HepG2 (cell line): Measurements from ENCODE around the gene LEAP2. TPM values are rescaled to one million over a fixed set of nuclear protein-coding genes. Genes with fewer than 3 reads are reported as not detected.

Source experiments
- ATAC-seq: fragments of 200-7000 bp; cut with Tn5 transposase; 3 replicates; pipeline ENCODE4 v1.9.1; 2020; ENCODE audit warnings: mild to moderate bottlenecking, moderate library complexity
- BruUV-seq: library from RNA; stranded (reverse); fragments of 400-500 nt; replicated peaks from 2 replicates; lab custom pipeline; 2021; lab: Mats Ljungman, UMichigan
- CTCF ChIA-PET: fragments of 300-600 bp; formaldehyde crosslinking; extraction: SDS; loops from one replicate; lab custom pipeline; 2021; ENCODE audit warnings: low total read pairs, inconsistent platforms, low intra/inter-chr PET ratio; lab: Yijun Ruan, JAX
- POLR2A ChIA-PET: fragments of 350-600 bp; sonication (Branson Sonifier 250); formaldehyde crosslinking; loops from one replicate; lab custom pipeline; 2020; ENCODE audit warnings: antibody characterized with exemption, inconsistent platforms; lab: Yijun Ruan, JAX
- DNase-seq: peaks from one replicate; pipeline ENCODE4 v3.0.0-alpha.2; 2015; ENCODE audit warnings: low spot score
- FAIRE-seq: peaks from 3 replicates; lab custom pipeline; 2011; peaks lifted over from hg19 to GRCh38; lab: Jason Lieb, UNC
- H2AFZ ChIP-seq: one replicate; pipeline ENCODE4 v1.6.1; 2011; ENCODE audit warnings: low read length, inconsistent platforms
- H3K27ac ChIP-seq: fragments of 300-600 bp; 3 replicates; pipeline ENCODE4 v1.8.0; 2011; ENCODE audit warnings: mixed run types, mild to moderate bottlenecking, mixed read lengths, low read length, inconsistent platforms; ENCODE audit not compliant: insufficient read depth; ENCODE audit errors: extremely low read length
- H3K27me3 ChIP-seq, 2 experiments: fragments of 200-600 bp in 1 of 2; 2 replicates in 1 of 2; 3 replicates in 1 of 2; pipeline versions ENCODE4 v1.6.0 to v1.8.0; 2011; ENCODE audit warnings: low read length in 2 of 2, mild to moderate bottlenecking in 2 of 2, moderate library complexity in 2 of 2, inconsistent platforms in 1 of 2; ENCODE audit not compliant: insufficient read depth in 2 of 2, control insufficient read depth in 1 of 2
- H3K36me3 ChIP-seq, 2 experiments: fragments of 200-600 bp in 1 of 2; replicated peaks in 1 of 2; 2 replicates in 1 of 2; 3 replicates in 1 of 2; pipeline versions ENCODE4 v1.5.1 to v1.8.0; 2011; ENCODE audit warnings: low read length in 2 of 2, inconsistent platforms in 1 of 2; ENCODE audit not compliant: insufficient read depth in 2 of 2, control insufficient read depth in 1 of 2
- H3K4me1 ChIP-seq: 2 replicates; pipeline ENCODE4 v1.5.1; 2012; ENCODE audit warnings: low read length, inconsistent platforms; ENCODE audit not compliant: insufficient read depth
- H3K4me2 ChIP-seq: 2 replicates; pipeline ENCODE4 v1.6.0; 2011; ENCODE audit warnings: low read depth, low read length, inconsistent platforms
- H3K4me3 ChIP-seq, 3 experiments: fragments of 200-600 bp in 1 of 3; sonication (generic), shearing (Covaris generic) in 1 of 3; replicated peaks in 1 of 3; 2 replicates each; pipeline ENCODE4 v1.5.1; 2011 to 2016; ENCODE audit warnings: low read length in 3 of 3, inconsistent platforms in 2 of 3, low read depth in 2 of 3, mild to moderate bottlenecking in 2 of 3, control low read depth in 1 of 3, mixed read lengths in 1 of 3; ENCODE audit not compliant: insufficient read depth in 1 of 3
- H3K79me2 ChIP-seq: one replicate; pipeline ENCODE4 v1.6.1; 2011; ENCODE audit warnings: low read length, inconsistent platforms; ENCODE audit not compliant: insufficient read depth
- H3K9ac ChIP-seq: 2 replicates; pipeline ENCODE4 v1.6.0; 2011; ENCODE audit warnings: mild to moderate bottlenecking, low read depth, low read length, inconsistent platforms; ENCODE audit not compliant: insufficient read depth
- H3K9me3 ChIP-seq: 2 replicates; pipeline ENCODE4 v1.5.1; 2012; ENCODE audit warnings: mild to moderate bottlenecking, low read length
- H4K20me1 ChIP-seq: 2 replicates; pipeline ENCODE4 v1.6.0; 2011; ENCODE audit warnings: inconsistent platforms, mild to moderate bottlenecking, low read length, moderate library complexity; ENCODE audit not compliant: insufficient read depth
- CREB1 ChIP-seq, 2 experiments: fragments of 450-650 bp in 1 of 2; IDR thresholded peaks; 2 replicates each; pipeline ENCODE4 v1.6.1; 2016 to 2017; ENCODE audit warnings: control low read depth in 1 of 2, mild to moderate bottlenecking in 1 of 2, missing compliant biosample characterization in 1 of 2, missing genetic modification characterization in 1 of 2
- MAFF ChIP-seq: IDR thresholded peaks from 2 replicates; pipeline ENCODE4 v1.6.1; 2011; ENCODE audit warnings: low read depth, low read length, improper control_type of control experiment
- MAFK ChIP-seq, 2 experiments: IDR thresholded peaks in 1 of 2; conservative IDR thresholded peaks in 1 of 2; 2 replicates each; pipeline ENCODE4 v1.6.1; 2011; ENCODE audit warnings: improper control_type of control experiment in 2 of 2, low read length in 2 of 2
- TOE1 ChIP-seq: sonication (generic); formaldehyde crosslinking; IDR thresholded peaks from 2 replicates; pipeline ENCODE4 v1.4.0; 2020; ENCODE audit warnings: mild to moderate bottlenecking, missing genetic modification reagents
- ZNF639 ChIP-seq: conservative IDR thresholded peaks from 2 replicates; pipeline ENCODE4 v1.6.1; 2018; ENCODE audit warnings: missing genetic modification reagents
- WGBS: methylation state at CpG from one replicate; pipeline ENCODE4 v1.1.6; 2017; ENCODE audit warnings: low lambda C conversion rate; 5-methylcytosine and 5-hydroxymethylcytosine counted together
- in situ Hi-C: cut with HindIII; loops from 2 replicates; pipeline ENCODE4 v1.10.0; 2017; ENCODE audit warnings: low pct_unique_long_range_greater_than_20kb; ENCODE audit not compliant: extremely low pct_ligation_motif_present
- intact Hi-C: fragments of 100-400 bp; cut with micrococcal nuclease; formaldehyde crosslinking; loops from one replicate; pipeline ENCODE4 v1.10.0; 2022; ENCODE audit not compliant: unreplicated experiment
- polyA plus RNA-seq, 8 experiments: library from polyadenylated mRNA; depleted of rRNA in 3 of 8; stranded (reverse) in 7 of 8; unstranded in 1 of 8; fragments of >200 nt; fragmentation: Illumina TruSeq in 4 of 8; extraction: Trizol in 4 of 8; gene quantifications; 2 replicates each; pipeline versions ENCODE4 v1.2.1 to v1.2.3, GENCODE V29; 2011 to 2016; ENCODE audit warnings: low read depth in 4 of 8, missing spikeins in 1 of 8, mixed read lengths in 1 of 8; ENCODE audit not compliant: insufficient read depth in 1 of 8
- total RNA-seq, 5 experiments: library from RNA; depleted of rRNA; stranded (reverse); fragments of >200 nt; fragmentation: Illumina TruSeq; extraction: Trizol; gene quantifications; 2 replicates each; pipeline ENCODE4 v1.2.3, GENCODE V29; 2016; ENCODE audit warnings: low read depth in 1 of 5

Gene LEAP2
- total and polyA plus RNA-seq, 2 of the 13 experiments (the other 11 are each of a cell fraction or from before 2014, with no cell fraction given) = 23.9 to 51.9 TPM

- POLR2A ChIA-PET = no interaction called here
- no peak overlapping the region for H3K9ac ChIP-seq
- ATAC-seq = no peak; the same call in 1 of the 3 replicates
- no peak overlapping the region for H2AFZ ChIP-seq
- intact Hi-C loops (loop anchor here (10.0 kb wide), 1 partner anchor 361 kb away; no protein-coding TSS in a partner anchor), in situ Hi-C loops (loop anchor here (10.0 kb wide), 1 partner anchor 141 kb away; the partner anchor contains the start of gene CCNI2)
- no peaks in the 10 kb centered on the region; a peak in 1 of 5 replicates for H3K27me3 ChIP-seq
- BruUV-seq = TSS peak; percentile 17
- H3K36me3 ChIP-seq = peaks cover 16 to 64% of the 10 kb centered on the region in 2 experiments
- H3K4me1 ChIP-seq = peaks cover 13% of the 10 kb centered on the region
- no peak overlapping the region for H3K27ac ChIP-seq
- CTCF ChIA-PET = no interaction called here
- WGBS = 96% methylated on average over 11 of the region's 11 CpGs
- no peaks in the 10 kb centered on the region for H3K9me3 ChIP-seq
- TF ChIP-seq MAFK (conservative IDR thresholded peaks at IDR 0.05 in 1 of 2, IDR thresholded peaks at IDR 0.05 in 1 of 2; ENCODE audit: low read length in 2 of 2) = peak; percentile 56 to 78; a peak in 3 of 4 replicates
- peak; percentile 62 for TF ChIP-seq MAFF
- no peak for TF ChIP-seq TOE1 (CRISPR knock-in tag)
- TF ChIP-seq CREB1 (IDR thresholded peaks at IDR 0.05) = no peak
- no peak for TF ChIP-seq CREB1 (CRISPR knock-in tag; IDR thresholded peaks at IDR 0.05)
- no peak for TF ChIP-seq ZNF639 (CRISPR knock-in tag)
- no peaks in the 10 kb centered on the region for H3K79me2 ChIP-seq
- DNase-seq = no peak
- H4K20me1 ChIP-seq = no peaks in the 10 kb centered on the region
- no peak overlapping the region for H3K4me3 ChIP-seq
- H3K4me2 ChIP-seq = no peak overlapping the region
- no peak for FAIRE-seq
Observed at GRCh38 chr5:132886064-132886823, 12.8 kb downstream of the LEAP2 start.
